K562 (cell line): ENCODE data around the gene RREB1. TPM values are rescaled to one million over a fixed set of nuclear protein-coding genes. Genes with fewer than 3 reads are reported as not detected.

Source experiments
- ARID3A ChIP-seq: IDR thresholded peaks from 2 replicates; pipeline ENCODE4 v1.6.1; 2012; ENCODE audit warnings: low read depth, low read length, improper control_type of control experiment, borderline replicate concordance
- E2F1 ChIP-seq: sonication (generic); formaldehyde crosslinking; IDR thresholded peaks from 2 replicates; pipeline ENCODE4 v1.8.1; 2023; ENCODE audit warnings: mild to moderate bottlenecking, missing genetic modification reagents, moderate library complexity
- ETV6 ChIP-seq, 3 experiments: fragments of 150-350 bp in 1 of 3; sonication (generic) in 1 of 3; formaldehyde crosslinking in 1 of 3; IDR thresholded peaks; 2 replicates each; pipeline versions ENCODE4 v1.6.1 to v1.8.0; 2014 to 2022; ENCODE audit warnings: borderline replicate concordance in 2 of 3, low read depth in 2 of 3, antibody characterized with exemption in 1 of 3, low read length in 1 of 3, mild to moderate bottlenecking in 1 of 3, missing genetic modification reagents in 1 of 3
- EWSR1 ChIP-seq: fragments of 450-650 bp; IDR thresholded peaks from 2 replicates; pipeline ENCODE4 v1.6.1; 2018; ENCODE audit warnings: borderline replicate concordance, mild to moderate bottlenecking, low read depth, moderate library complexity; ENCODE audit not compliant: partially characterized antibody
- GATAD2A ChIP-seq: fragments of 450-650 bp; IDR thresholded peaks from 2 replicates; pipeline ENCODE4 v1.6.1; 2017
- GATAD2B ChIP-seq: fragments of 450-650 bp; IDR thresholded peaks from 2 replicates; pipeline ENCODE4 v1.6.1; 2017; ENCODE audit warnings: mild to moderate bottlenecking, borderline replicate concordance
- GTF2F1 ChIP-seq: IDR thresholded peaks from 2 replicates; pipeline ENCODE4 v1.6.1; 2011; ENCODE audit warnings: low read depth, low read length, improper control_type of control experiment
- HIVEP1 ChIP-seq: fragments of 250-450 bp; sonication (Bioruptor Pico); IDR thresholded peaks from 2 replicates; pipeline ENCODE4 v1.4.0; 2020; ENCODE audit warnings: mild to moderate bottlenecking
- HNRNPK ChIP-seq: fragments of 200-400 bp; formaldehyde crosslinking; IDR thresholded peaks from one replicate; pipeline ENCODE4 v1.6.1; 2018; ENCODE audit warnings: mild to moderate bottlenecking, low read depth, low read length; ENCODE audit not compliant: poor library complexity, severe bottlenecking
- HNRNPL ChIP-seq: fragments of 200-400 bp; formaldehyde crosslinking; IDR thresholded peaks from 2 replicates; pipeline ENCODE4 v1.6.1; 2017; ENCODE audit warnings: low read depth, mild to moderate bottlenecking, low read length
- MYNN ChIP-seq, 2 experiments: sonication (generic); formaldehyde crosslinking in 1 of 2; IDR thresholded peaks; 2 replicates each; pipeline versions ENCODE4 v1.5.0 to v1.6.1; 2016 to 2020; ENCODE audit warnings: antibody characterized with exemption in 1 of 2, missing genetic modification reagents in 1 of 2
- NFRKB ChIP-seq: fragments of 450-650 bp; IDR thresholded peaks from 2 replicates; pipeline ENCODE4 v1.6.1; 2016; ENCODE audit warnings: low read depth
- PHB ChIP-seq: fragments of 250-450 bp; sonication (Bioruptor Pico); IDR thresholded peaks from 2 replicates; pipeline ENCODE4 v1.5.0; 2021
- POLR2G ChIP-seq: fragments of 200-400 bp; formaldehyde crosslinking; IDR thresholded peaks from 2 replicates; pipeline ENCODE4 v1.6.1; 2017; ENCODE audit warnings: low read depth, mild to moderate bottlenecking, antibody characterized with exemption, low read length, moderate library complexity
- PTRF ChIP-seq: fragments of 450-650 bp; IDR thresholded peaks from 2 replicates; pipeline ENCODE4 v1.6.1; 2016; ENCODE audit warnings: mild to moderate bottlenecking, missing genetic modification characterization, missing compliant biosample characterization
- SMAD3 ChIP-seq: fragments of 450-650 bp; formaldehyde crosslinking; conservative IDR thresholded peaks from 2 replicates; pipeline ENCODE4 v1.4.0; 2020; ENCODE audit warnings: mild to moderate bottlenecking
- SREBF1 ChIP-seq: fragments of 150-350 bp; IDR thresholded peaks from 2 replicates; pipeline ENCODE4 v1.6.1; 2014; ENCODE audit warnings: antibody characterized with exemption, low read depth, low read length, borderline replicate concordance
- TGIF2 ChIP-seq: sonication (generic); formaldehyde crosslinking; IDR thresholded peaks from 2 replicates; pipeline ENCODE4 v1.8.1; 2022; ENCODE audit warnings: mild to moderate bottlenecking, missing genetic modification reagents, moderate library complexity
- TOE1 ChIP-seq, 2 experiments: fragments of 450-650 bp in 1 of 2; sonication (generic) in 1 of 2; formaldehyde crosslinking in 1 of 2; IDR thresholded peaks; 2 replicates each; pipeline versions ENCODE4 v1.7.1 to v1.8.0; 2016 to 2022; ENCODE audit warnings: borderline replicate concordance in 2 of 2, mild to moderate bottlenecking in 2 of 2, antibody characterized with exemption in 1 of 2, inconsistent platforms in 1 of 2, low read depth in 1 of 2, missing genetic modification reagents in 1 of 2, moderate library complexity in 1 of 2
- ZBTB43 ChIP-seq: sonication (generic); formaldehyde crosslinking; IDR thresholded peaks from 2 replicates; pipeline ENCODE4 v1.8.0; 2023; ENCODE audit warnings: mild to moderate bottlenecking, missing genetic modification reagents
- ZNF121 ChIP-seq: sonication (generic); formaldehyde crosslinking; conservative IDR thresholded peaks from 2 replicates; pipeline ENCODE4 v1.8.0; 2022; ENCODE audit warnings: missing genetic modification reagents
- ZNF282 ChIP-seq: sonication (generic); formaldehyde crosslinking; IDR thresholded peaks from 2 replicates; pipeline ENCODE4 v1.8.1; 2023; ENCODE audit warnings: missing genetic modification reagents
- ZNF551 ChIP-seq: fragments of 250-450 bp; sonication (Bioruptor Pico); IDR thresholded peaks from 2 replicates; pipeline ENCODE4 v1.5.0; 2021; ENCODE audit warnings: mild to moderate bottlenecking, moderate library complexity
- polyA plus RNA-seq, 8 experiments: library from polyadenylated mRNA; depleted of rRNA in 4 of 8; stranded (reverse) in 5 of 8; unstranded in 3 of 8; fragments of >200 nt; fragmentation: Nextera tagmentation in 2 of 8; fragmentation: Illumina TruSeq in 1 of 8; extraction: Ambion mirVana in 2 of 8; extraction: Trizol in 1 of 8; gene quantifications; 2 replicates each; pipeline versions ENCODE4 v1.2.1 to v1.2.3, GENCODE V29; 2011 to 2014; ENCODE audit warnings: inconsistent platforms in 1 of 8, missing spikeins in 1 of 8
- total RNA-seq, 7 experiments: library from RNA; depleted of rRNA in 6 of 7; stranded (reverse); fragments of >200 nt in 6 of 7; fragmentation: Illumina TruSeq in 2 of 7; extraction: Trizol in 2 of 7; gene quantifications; 2 replicates each; pipeline versions ENCODE4 v1.2.1 to v1.2.3, GENCODE V29; 2011 to 2021; ENCODE audit warnings: low replicate concordance in 1 of 7

Gene RREB1
- total and polyA plus RNA-seq, 9 of the 15 experiments (the other 6 are each of a cell fraction or from before 2014, with no cell fraction given) = 3.3 to 64.2 (median 19.3) TPM

- TF ChIP-seq GATAD2B (peak; percentile 68; the same call in 1 of the 2 replicates), PHB (CRISPR knock-in tag) (0 out of 2 replicates have a peak, but pooled peaks have one; percentile 15), ZNF121 (CRISPR knock-in tag) (no peak), ETV6 (IDR thresholded peaks at IDR 0.05; ENCODE audit: borderline replicate concordance in 1 of 2, low read depth in 2 of 2, low read length in 1 of 2) (0 out of 4 replicates have a peak, but pooled peaks of 1 of the 2 experiments have one; percentile 50), ETV6 (CRISPR knock-in tag; IDR thresholded peaks at IDR 0.05; ENCODE audit: borderline replicate concordance) (no peak), ZNF551 (CRISPR knock-in tag) (no peak), ZNF282 (CRISPR knock-in tag) (no peak), EWSR1 (no peak), SMAD3 (CRISPR knock-in tag) (peak; percentile 92), NFRKB (peak; percentile 49; the same call in 1 of the 2 replicates), MYNN (IDR thresholded peaks at IDR 0.05) (peak; percentile 87), MYNN (CRISPR knock-in tag; IDR thresholded peaks at IDR 0.05) (no peak), HIVEP1 (peak; percentile 69), GATAD2A (peak; percentile 94; the same call in 1 of the 2 replicates), TGIF2 (CRISPR knock-in tag) (no peak), POLR2G (no peak), ARID3A (no peak), HNRNPK (no peak), GTF2F1 (no peak), SREBF1 (no peak), HNRNPL (no peak), E2F1 (CRISPR knock-in tag) (no peak; the same call in 1 of the 2 replicates), PTRF (0 out of 2 replicates have a peak, but pooled peaks have one; percentile 37), ZBTB43 (no peak), TOE1 (IDR thresholded peaks at IDR 0.05; ENCODE audit: borderline replicate concordance) (peak; percentile 83), TOE1 (CRISPR knock-in tag; IDR thresholded peaks at IDR 0.05; ENCODE audit: borderline replicate concordance, low read depth) (no peak)
These were observed 57.5 kb downstream of the RREB1 start (continued) for GRCh38 chr6:7165002-7165889.
